Uterus (tissue), 2 donors: ENCODE results near the gene PRAME.
"Not testable (repeated sequence)": the region's sequence is repeated elsewhere in the genome, so short reads cannot be mapped to it uniquely, and the experiment has no call there.

Experiments
- CTCF ChIP-seq, 4 experiments: fragments of 200-600 bp in 2 of 4; fragments of 450-650 bp in 2 of 4; sonication (generic) in 2 of 4; IDR thresholded peaks; one replicate each; pipeline ENCODE4 v1.5.1; 2016 to 2019; ENCODE audit warnings: antibody characterized with exemption in 4 of 4, mild to moderate bottlenecking in 2 of 4, moderate library complexity in 1 of 4
- POLR2A ChIP-seq, 2 donors: fragments of 450-650 bp; IDR thresholded peaks; one replicate each; pipeline ENCODE4 v1.6.1; 2016; ENCODE audit warnings: antibody characterized with exemption in 2 of 2, mild to moderate bottlenecking in 1 of 2, moderate library complexity in 1 of 2

GRCh38 chr22:22514431-22514830 is 44.6 kb downstream of the PRAME start:
- not testable (repeated sequence) for TF ChIP-seq CTCF, POLR2A (IDR thresholded peaks at IDR 0.05)
